HG02885 (cell line): ENCODE data around the gene PLLP.

Experiments used
- ATAC-seq: cut with Tn5 transposase; IDR thresholded peaks from one replicate; pipeline ENCODE4 v1.9.1; 2021; ENCODE audit warnings: mild to moderate bottlenecking; ENCODE audit not compliant: unreplicated experiment, poor library complexity

PLLP gene

DNA sequence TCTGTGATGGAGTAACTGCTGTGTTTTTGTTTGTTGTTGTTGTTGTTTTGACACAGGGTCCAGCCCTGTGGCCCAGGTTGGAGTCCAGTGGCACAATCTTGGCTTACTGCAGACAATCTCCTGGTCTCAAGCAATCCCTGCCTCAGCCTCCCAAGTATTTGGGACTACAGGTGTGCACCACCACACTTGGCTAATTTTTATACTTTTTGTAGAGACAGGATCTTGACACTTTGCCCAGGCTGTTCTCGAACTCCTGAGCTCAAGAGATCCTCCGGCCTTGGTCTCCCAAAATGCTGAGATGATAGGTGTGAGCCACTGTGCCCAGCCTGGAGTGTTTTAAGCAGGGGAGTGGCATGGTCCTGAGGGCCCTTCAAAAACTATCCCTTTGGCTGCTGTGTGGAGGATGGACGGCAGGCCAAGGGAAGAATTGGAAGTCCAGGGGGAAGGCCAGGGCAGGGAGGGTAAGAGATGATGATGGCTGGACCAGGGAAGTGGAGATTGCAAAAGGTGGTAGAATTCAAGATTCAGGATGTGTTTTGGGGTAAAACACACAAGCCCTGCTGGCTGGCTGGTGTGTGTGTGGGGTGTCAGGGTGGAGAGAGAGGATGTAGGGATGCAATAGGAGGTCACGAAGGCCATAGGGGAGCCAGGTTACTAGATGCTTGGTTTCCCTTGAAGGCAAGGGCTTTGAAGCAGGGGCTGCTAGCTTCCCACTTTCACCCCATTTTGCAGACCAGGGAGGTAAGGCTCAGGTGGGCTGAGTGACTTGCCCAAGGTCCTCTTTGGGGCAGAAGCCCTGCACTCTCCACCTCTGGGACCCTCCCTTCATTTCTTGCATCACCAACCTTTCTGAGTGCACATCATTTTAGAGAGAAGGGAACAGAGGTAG, 18.8 kb upstream of the PLLP start:
- ATAC-seq: no peak

- no peak for ATAC-seq
These were observed 16.8 kb upstream of the PLLP start for GRCh38 chr16:57301126-57301817.

- peak; percentile 88 for ATAC-seq
These were observed 16.1 kb upstream of the PLLP start for GRCh38 chr16:57300387-57301125.

DNA sequence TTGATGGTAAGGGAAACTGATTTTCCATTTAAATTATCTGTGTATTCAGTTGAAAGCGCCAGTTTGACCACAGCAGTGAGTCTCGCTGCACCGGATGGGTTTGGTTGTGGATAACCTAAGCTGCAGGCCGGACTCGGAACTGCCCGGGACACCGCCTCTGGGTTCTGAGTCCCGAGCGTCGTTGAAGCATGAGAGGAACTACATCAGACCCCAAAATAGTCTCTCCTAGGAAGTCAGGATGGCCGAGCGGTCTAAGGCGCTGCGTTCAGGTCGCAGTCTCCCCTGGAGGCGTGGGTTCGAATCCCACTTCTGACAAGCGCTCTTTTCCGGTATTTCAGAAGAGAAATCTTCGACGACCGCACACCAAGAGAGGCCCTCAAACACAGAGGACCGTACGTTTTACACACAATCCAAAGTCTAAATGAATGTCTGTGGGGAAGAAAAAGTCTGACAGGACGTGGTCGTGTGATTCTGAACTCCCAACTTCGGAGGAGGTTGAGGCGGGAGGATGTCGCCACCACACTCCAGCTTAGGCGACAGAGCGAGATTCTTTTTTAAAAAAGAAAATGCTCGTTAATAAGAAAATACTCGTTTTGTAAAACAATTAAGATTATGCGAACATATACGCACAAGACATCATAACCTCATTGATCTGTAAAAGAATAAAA, 15.4 kb upstream of the PLLP start:
- ATAC-seq: peak; percentile 53

DNA sequence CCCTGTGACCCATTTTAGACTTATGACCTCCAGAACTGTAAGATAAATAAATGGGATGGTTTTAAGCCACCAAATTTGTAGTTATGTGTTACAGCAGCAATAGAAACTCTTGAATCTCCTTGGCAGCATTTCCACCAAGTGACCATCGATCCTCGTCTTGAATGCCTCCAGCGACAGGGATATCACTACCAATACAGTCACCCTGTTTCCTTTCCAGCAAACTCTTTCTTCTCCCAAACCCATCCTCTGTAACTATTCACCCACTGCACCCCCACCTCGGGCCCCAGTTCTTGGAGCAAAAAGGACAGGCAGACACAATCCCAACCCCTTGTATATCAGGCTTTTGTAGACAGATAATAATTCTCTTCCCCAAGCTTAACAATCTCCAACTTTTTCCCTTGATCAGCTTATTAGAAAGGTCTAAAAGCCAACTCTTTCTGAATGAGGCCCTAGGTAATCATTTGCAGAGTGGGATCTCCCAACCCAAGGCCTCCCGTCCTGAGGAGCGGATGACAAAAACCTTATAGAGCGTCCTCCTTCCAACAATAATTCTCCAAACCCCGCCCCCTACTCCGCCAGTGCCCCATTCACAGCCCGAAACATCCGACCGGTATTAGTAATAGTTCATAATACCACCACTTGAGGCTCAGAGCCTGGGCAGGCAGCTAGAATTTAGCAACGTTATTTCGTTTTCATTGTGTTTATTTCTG, 14.7 kb upstream of the PLLP start:
- peak; percentile 14 for ATAC-seq

GRCh38 chr16:57297856-57298255, 13.4 kb upstream of the PLLP start:
- ATAC-seq: no peak

GRCh38 chr16:57289391-57290257, 5.2 kb upstream of the PLLP start:
- ATAC-seq: no peak

- ATAC-seq: no peak
These were observed 907 bp upstream of the PLLP start for GRCh38 chr16:57285379-57285778.

- no peak for ATAC-seq
These were observed 486 bp upstream of the PLLP start for GRCh38 chr16:57284952-57285363.

- no peak for ATAC-seq
These were observed 588 bp downstream of the PLLP start for GRCh38 chr16:57283959-57284208.

GRCh38 chr16:57283214-57283958, 1.1 kb downstream of the PLLP start:
- no peak for ATAC-seq

- no peak for ATAC-seq
These were observed 1.8 kb downstream of the PLLP start for GRCh38 chr16:57282510-57283213.

- ATAC-seq: no peak
These were observed 2.7 kb downstream of the PLLP start for GRCh38 chr16:57281791-57282190.

DNA sequence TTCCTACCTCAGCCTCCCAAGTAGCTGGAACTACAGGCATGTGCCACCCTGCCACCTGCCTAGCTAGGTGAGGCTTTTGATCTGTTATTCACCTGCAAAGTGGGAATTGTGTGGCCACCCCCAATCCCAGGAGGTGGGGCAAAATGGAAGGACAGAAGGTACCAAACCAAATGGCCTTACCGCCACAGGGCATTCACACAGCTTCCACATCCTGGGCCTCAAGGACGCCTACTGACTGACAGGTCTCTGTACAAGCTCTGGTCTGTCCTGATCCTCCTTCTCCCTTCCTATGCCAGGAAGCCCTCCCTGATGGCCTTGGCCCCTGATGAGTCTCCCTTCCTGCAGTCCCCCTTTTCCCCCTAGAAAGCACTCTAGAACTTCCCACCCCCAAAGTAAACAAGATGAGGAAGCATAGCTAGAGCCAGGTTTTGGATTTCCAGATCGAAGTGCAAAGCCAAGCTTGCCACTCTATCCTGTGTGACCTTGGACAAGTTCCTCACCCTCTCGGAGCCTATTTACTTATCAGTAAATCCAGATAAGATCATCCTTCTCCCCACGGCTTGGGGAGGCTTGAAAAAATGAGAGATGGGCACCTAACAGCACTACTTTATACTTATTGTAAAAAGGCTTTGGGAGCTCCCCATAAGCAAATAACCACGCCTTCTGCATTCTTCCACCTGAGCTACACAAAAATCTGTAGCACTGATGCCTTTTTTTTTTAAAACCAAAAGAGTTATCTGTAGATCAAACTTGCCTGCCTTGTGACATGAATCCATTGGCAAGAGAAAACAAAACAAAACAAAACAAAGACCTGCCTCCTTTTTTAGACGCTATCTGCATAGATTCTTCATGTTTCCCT, 4.5 kb downstream of the PLLP start:
- ATAC-seq: no peak

- no peak for ATAC-seq
These were observed 6.0 kb downstream of the PLLP start for GRCh38 chr16:57278494-57278893.

GRCh38 chr16:57277586-57277985, 6.9 kb downstream of the PLLP start:
- ATAC-seq: no peak

- no peak for ATAC-seq
These were observed 7.9 kb downstream of the PLLP start for GRCh38 chr16:57276596-57276995.
